NCI-H345 treated with DMSO at 0.1 percent for 48 hours (cell line): ENCODE results near the gene FBLN2.
"Not testable (repeated sequence)": the region's sequence is repeated elsewhere in the genome, so short reads cannot be mapped to it uniquely, and the experiment has no call there.

Experiments used
- DNase-seq: peaks from one replicate; lab custom pipeline; 2025; ENCODE audit not compliant: unreplicated experiment; lab: John Stamatoyannopoulos, UW

FBLN2 gene

DNA sequence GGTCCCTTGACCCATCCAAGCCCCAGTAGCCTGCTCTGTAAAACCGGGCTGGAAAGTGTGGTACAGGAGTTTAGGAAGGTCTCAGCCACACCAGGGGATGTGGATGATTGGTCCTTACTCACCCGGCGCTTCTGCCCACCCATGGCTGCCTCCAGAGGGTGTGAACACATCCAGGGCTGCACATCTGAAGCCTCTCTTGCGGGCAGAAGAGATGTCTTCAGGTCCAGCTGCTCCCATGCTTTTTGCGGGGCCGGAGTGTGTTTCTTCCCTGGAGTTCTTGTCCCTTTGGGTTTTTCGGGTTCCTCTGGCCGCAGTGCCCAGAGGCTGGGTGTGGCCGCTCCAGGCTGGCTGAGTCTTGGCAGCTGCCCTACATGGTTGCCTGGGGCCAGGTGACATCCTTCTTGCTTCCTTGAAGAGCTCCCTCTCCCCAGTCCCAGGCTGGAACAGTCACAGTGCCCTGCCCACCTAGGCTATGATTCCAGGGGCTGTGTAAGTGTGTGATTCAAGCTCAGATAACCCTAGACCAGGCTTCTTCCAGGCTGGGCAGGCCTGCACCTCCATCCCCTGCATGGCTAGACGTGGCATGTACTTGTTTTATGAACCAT, 34.9 kb upstream of the FBLN2 start:
- DNase-seq = no peak

DNA sequence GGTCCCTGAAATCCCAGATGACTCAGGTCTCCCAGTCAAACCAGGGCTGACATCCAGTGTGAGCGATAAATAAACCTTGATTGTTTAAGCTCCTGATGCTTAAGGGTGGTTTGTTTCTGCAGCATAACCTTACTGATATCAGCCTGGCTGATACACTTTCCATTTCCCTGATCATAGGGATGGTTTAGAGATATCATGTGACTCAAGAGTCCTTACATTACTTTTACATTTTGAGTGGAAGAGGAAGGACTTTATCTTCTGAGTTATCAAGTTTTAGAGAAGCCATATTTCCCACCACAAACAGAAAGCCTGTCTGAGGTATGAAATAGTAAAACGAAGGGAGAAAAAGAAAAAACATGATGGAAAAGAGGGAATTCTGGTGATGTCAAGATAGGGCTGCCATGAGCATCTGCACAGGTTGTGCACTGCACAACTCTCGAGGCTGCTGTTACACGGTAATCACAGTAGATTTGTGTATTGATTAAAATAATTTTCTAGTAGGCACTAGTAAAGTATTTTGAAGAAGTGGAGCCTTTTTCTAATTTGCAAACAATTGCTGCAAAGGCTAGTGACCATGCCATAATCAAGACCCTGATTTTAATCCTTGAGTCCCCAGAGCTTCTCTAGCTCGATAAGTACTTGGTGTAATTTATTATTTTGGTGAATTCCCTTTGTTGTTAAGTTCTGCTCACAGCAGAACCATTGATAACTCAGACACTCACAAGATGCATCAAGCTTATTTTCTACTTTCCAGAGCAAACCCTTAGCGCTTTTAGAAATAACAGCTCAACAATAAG, 34.1 kb upstream of the FBLN2 start:
- no peak for DNase-seq

DNA sequence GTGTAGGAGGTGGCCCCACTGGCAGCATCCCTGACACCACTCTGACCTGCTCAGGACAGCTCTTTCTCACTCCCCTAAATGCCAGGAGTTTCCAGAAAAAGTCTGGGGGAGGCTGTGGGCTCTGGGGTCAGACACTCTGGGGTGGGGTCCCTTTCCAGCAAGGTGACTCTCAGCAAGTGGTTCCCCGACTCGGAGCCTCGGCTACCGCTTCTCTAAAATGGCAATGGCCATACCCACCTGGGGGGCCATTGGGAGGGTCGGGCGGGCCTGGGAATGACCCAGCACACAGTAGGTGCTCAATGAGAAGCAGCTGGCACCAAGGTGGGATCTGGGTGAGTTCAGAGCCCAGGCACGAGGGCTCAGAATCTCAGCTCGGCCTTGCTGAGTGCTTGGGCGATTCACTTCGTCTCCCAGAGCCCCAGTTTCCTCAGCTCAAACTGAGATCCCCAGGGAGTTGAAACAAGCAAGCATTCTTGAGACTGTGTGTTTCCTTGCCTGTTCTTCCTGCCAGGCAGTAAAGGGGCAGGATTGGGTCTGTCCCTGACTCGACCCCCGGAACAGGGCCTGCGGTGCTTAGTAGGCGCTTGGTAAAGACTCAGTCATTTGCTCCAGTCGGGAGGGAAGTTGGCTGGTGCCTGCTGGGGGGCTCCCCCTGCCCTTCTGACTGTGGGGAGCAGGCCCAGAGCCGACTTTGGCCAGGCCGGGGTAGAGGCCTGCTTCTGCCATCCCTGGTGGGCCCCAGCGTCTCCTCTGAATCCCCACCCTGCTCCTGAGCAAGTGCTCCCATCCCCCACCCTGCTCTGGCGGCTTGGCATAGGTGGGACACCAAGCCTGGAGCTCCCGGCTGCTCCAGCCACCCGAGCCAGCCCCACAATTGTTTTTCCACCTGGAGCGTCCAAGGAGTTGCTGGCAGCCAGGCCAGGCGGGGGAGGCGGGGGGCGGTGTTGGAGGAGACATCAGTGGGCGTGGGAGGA, 32.9 kb upstream of the FBLN2 start:
- no peak for DNase-seq

DNA sequence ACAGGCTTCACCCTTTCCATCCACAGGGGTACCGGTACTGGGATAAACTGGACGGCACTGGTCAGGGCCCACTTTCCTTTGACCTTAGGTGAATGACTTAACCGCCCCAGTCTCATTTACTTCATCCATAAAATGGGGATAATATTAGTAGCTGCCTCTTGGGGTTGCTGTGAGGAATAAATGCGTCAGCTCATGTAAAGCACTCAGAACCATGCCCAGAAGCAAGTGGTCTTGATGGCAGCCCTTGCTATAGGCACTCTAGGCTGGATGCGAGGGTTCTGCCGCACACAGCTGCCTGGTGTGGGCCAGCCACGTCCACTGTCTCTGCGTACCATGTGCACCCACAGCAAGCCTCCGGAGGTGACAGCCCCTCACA, 32.2 kb upstream of the FBLN2 start:
- no peak for DNase-seq

DNA sequence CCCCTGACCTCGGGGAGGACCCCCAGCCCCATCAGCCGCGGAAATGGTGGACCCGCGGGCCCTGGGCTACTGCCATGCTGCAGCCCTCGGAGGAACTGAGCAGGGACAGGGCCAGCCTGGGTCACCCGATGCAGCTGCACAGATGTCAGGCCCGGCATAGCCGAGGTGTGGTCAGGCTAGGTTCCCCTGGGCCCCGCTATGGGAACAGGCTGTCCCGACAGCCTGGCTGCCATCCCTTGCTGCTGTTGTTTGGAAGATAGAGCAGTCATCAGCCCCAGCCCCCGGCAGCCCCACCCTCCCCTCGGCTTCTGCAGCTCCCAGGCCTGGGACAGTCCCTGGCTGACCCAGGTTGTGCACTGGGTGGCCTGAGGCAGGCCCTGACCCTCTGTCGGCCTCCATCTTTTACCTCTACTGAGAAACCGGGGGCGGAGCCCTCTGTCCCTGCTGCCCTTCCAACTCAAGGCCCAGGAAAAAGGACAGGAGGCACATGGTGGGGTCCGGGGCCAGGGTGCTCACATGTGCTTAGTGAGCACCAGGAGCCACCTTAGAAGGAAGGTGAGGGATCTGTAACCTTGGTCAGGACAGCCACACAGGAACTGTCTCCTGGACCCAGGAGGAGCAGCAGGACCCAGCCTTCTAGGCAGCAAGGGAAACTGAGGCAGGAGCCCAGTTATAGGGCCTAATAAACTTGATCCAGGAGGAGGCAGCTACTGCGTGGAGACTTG, 31.5 kb upstream of the FBLN2 start:
- no peak for DNase-seq

DNA sequence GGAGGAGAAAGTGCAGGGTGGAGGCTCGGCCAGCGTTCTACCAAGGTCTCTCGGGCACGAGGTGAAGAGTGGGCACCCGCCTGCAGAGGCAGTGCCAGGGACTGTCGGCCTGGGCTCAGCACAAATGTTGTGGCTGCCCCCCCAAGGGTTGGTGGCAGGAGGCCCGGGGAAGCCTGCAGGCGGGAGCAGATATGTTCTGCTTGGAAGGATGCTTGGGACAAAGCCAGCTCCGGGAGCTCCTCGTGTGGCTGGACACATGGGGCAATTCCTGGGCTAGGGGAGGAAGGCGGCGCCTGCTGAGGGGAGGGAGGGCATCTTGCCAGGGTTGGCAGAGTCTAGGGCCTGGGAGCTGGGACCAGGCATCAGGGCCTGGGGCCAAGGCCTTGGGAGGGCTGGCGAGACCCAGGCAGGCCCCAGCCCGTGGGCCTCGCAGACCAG, 30.4 kb upstream of the FBLN2 start:
- DNase-seq = no peak

DNA sequence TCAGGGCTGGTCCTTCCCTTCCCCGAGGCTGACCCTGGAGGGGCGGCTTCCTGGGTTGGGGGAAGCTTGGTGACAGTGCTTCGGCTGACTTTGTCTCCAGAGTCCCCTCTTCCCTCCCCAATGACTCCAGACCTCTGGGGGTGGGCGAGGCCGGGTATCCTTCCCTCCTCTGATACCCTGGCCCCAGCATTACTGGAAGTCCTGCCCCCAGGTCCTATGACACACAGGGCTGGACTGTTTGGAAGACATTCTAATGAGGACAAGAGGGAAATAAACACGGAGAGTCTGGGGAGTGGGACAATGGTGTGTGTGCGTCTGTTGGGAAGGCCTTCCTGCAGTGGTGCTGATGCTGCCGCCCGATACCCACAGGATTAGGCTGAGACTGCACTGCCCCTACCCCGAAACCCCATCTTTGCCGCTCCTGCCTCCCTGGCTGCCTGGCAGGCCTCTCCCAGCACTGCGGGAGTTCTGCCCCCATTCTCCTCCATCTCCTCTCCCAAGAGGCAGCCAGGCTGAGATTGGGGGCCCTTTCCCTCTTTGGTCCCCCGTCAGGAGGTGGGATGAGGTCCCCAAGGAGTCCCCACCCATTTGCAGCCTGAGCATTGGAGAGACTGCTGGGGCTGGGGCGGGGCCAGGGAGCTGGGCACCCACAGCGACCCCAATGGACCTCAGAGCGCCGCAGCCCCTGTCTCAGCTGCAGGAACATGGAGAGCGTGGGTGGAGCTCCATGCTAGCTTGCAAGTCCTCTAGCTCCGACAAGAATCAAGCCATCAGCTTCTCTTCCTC, 29.7 kb upstream of the FBLN2 start:
- DNase-seq = no peak

DNA sequence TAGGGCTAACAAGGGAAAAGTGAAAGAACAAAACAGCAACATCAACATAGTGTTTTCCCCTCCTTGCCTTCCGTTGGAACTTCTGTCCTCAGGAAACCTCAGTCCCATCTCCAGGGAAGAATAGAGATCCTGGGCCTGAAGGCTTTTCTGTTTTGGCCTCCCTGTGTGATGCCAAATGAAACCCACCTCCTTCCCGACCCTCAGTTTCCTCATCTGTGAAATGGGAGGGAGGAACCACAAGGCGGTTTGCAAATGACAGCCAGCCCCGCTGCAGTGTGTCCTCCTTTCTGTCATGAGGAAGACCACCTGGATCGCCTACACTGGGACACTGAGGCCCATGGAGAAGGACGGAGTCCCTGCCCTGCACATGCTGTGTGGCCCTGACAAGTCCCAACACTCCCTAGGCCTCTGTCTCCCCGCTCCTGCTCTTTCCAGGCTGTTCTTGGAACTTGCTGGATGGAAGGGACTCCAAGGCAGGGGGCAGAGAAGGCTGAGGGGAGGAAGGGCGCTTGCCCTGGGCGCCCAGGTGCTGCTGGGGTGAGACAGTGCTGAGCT, 28.5 kb upstream of the FBLN2 start:
- no peak for DNase-seq

DNA sequence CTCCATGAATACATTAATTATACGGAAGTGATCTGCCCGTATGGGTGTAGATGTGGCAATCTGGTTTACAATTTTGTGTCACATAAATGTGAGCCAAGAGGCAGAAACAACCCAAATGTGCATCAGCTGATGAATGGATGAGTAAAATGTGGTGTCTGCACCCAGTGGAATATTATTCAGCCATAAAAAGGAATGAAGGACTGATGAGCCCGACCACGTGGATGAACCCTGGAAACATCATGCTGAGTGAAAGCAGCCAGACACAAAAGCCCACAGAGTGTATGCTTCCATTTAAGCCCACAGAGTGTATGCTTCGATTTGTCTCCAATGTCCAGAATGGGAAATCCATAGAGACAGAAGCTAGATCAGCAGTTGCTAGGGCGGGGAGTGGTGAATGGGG, 27.6 kb upstream of the FBLN2 start:
- no peak for DNase-seq

DNA sequence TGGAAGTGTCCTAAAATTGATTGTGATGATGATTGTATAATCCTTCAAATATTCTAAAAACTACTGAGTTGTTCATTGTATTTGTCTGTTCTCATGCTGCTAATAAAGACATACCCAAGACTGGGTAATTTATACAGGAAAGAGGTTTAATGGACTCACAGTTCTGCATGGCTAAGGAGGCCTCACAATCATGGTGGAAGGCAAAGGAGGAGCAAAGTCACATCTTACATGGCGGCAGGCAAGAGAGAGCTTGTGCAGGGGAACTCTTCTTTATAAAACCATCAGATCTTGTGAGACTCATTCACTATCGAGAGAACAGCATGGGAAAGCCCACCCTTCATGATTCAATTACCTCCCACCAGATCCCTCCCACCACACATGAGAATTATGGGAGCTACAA, 27.2 kb upstream of the FBLN2 start:
- DNase-seq = not testable (repeated sequence)

DNA sequence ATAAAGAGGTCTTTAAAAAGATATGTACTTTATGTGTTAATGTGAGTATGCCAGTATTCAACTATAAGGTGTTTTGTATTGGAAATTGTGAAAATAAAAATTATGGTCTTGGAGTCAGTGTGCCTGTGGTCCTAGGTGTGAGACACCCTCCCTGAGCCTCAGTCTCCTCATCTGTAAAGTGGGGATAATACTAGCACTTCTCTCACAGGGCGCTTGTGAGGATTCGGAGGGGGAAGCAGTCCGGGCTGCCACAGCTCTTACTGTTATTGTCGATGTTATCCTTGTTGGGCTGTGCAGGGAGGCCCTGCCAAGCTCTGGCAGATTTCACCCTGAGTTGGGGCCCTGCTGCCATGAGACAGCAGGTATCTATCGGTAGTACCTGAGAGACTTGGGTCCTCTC, 26.7 kb upstream of the FBLN2 start:
- no peak for DNase-seq

DNA sequence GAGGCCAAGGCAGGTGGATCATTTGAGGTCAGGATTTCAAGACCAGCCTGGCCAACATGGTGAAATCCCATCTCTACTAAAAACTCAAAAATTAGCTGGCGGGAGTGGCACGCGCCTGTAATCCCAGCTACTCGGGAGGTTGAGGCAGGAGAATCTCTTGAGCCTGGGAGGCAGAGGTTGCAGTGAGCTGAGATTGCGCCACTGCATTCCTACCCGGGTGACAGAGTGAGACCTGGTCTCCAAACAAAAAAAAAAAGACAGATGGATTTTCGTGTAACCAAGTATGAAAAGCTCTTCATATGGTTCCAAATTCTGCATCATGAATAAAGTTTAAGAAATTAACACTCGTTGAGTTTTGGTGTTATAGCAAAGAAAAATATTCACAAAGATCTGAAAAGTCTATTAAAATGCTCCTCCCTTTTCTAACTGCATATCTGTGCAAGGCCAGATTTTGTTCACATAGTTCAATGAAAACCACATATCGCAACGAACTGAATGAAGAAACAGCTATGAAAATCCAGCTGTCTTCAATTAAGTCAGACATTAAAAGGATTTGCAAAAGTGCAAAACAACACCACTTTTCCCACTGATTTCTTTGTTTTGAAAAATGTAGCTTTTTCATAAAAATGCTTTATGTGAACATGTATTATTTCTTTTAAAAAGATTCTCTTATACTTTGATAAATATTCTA, 23.8 kb upstream of the FBLN2 start:
- no peak for DNase-seq

DNA sequence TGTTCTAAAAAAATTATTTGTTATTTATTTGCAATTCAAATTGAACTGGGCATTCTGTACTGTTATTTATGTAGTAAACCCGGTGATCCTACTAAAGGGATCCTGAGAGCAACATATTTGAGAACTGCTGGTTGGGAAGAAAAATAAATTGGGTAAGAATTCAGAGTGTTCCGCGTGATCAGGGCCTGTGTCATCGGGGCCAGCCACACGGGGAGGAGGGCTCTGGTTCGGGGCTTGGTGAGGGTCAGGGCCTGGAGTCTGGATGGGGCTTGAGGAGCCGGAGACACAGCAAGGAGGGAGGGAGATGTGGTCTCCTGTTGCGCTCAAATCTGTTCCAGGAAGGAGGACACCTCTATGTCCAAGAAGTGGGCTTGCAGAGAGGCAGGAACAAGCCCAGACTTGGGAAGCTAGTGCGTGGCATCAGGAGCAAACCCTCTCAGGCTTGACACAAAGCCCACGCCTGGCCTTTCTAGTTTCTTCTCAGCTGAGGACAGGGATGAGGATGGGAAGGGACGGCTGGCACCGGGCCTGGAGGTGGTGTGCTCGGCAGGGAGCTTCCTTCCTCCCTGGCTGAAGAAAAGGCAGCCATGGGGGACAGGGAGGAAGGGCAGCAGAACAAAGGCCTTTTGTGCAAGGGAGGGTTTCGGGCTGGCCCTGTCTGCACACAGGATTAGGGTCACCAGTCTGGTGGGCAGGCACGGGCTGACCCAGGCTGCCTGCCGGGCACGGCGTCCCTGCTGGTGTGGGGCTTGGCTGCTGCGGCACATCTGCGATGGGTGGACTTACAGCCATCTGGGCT, 22.9 kb upstream of the FBLN2 start:
- DNase-seq = no peak

DNA sequence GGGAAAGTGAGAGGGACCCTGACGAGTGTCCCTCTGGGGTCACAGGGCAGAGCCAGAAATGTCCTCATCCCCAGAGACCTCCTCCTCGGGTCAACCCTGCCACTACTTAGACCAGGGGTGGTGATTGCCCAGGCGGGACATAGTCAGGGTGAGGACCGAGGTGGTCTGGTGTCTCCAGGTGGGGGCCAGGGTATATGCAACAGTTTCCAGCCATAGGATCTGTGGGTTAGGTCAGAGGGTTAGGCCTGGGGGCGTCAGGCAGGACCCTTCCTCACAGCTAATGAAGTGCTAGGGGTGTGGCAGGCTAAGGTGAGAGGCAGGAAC, 22.3 kb upstream of the FBLN2 start:
- DNase-seq = no peak

DNA sequence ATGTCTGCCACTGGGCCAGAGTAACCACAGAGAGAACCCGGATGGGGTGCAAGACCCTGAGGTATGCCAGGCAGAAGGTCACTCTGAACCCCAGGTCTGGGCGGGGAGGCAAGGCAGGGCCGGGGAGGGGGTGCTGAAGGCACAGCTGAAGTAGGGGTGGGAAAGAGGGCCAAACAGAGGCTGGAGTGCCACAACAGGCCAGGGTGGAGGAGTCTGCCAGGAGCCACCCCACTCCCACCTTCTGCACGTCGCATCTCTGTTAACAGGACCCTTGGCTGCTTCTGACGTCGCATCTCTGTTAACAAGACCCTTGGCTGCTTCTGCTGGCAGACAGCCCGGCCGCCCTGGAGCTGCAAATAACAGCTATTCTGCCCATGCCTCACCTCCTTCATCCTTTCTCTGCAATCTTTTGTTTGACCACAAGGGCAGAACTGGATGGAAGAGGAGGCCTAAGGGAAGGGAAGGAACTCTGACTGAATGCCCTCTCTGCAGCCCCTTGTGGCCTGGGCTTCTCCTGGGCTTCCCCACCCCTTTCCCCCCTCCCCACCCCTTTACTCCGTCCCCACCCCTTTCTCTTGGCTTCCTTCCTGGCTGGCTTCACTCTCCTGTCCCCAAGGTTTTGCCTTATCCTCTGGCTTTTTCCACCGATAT, 20.6 kb upstream of the FBLN2 start:
- no peak for DNase-seq

DNA sequence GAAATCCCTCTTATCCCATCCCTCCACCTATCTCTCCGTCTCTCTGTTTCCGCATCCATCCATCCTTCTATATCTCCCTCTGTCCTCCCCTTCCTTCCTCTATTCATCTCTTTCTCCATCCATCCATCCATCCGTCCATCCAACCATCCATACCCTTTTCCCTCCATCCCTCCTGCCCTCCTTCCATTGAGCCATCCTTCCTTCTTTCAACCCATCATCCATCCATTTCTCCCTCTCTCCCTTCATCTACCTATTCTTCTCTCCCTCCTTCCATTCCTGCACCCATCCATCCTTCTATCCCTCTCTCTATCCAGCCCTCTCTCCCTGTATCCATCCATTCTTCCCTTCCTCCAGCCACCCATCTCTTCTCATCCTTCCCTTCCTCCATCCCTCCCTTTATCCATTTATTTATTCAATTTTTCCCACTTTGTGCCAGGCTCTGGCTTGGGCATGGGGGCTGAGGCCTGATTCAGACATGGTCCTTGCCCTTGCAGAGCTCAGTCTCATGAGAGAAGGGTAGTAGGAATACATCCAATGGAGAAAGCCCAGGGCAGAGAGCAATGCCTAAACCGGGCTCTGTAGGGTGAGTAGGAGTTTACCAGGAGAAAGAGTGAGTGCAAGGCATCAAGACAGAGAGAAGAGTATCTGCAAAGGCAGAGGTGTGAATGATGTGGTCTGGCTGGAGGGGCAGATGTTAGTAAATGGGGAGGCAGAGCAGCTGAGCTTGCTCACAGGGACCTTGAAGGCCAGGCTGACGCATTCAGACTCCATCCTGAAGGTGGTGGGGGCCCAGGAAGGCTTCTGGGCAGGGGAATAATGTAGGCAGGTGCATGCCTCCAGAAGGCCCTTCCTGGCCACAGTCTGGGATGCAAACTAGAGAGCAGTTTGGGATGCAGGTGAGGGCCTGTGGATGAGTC, 19.5 kb upstream of the FBLN2 start:
- DNase-seq = no peak
